K562 (cell line): Measurements from ENCODE around the gene RABGAP1L. TPM values are rescaled to one million over a fixed set of nuclear protein-coding genes. Genes with fewer than 3 reads are reported as not detected.

Source experiments
- ATAC-seq: fragments of 200-7000 bp; cut with Tn5 transposase; 3 replicates; pipeline ENCODE4 v1.9.1; 2020; ENCODE audit warnings: moderate library complexity
- BruUV-seq: library from RNA; stranded (reverse); fragments of 400-500 nt; replicated peaks from 2 replicates; lab custom pipeline; 2021; lab: Mats Ljungman, UMichigan
- CTCF ChIA-PET: fragments of 300-600 bp; formaldehyde crosslinking; extraction: SDS; loops from one replicate; lab custom pipeline; 2021; ENCODE audit warnings: low intra/inter-chr PET ratio; lab: Yijun Ruan, JAX
- POLR2A ChIA-PET: fragments of 300-600, 350-650 bp; sonication (Branson Sonifier 250); formaldehyde crosslinking; extraction: SDS; loops from one replicate; lab custom pipeline; 2021; ENCODE audit warnings: antibody characterized with exemption, inconsistent platforms; lab: Yijun Ruan, JAX
- DNase-seq, 4 experiments: peaks; one replicate each; pipeline versions ENCODE4 v3.0.0 to v3.0.0-alpha.2; 2011 to 2018; ENCODE audit warnings: low spot score in 3 of 4, mixed read lengths in 3 of 4; ENCODE audit errors: extremely low read depth in 1 of 4
- FAIRE-seq: peaks from 2 replicates; lab custom pipeline; 2011; peaks lifted over from hg19 to GRCh38; lab: Jason Lieb, UNC
- H2AFZ ChIP-seq: 2 replicates; pipeline ENCODE4 v1.6.0; 2011; ENCODE audit warnings: low read depth, low read length, control low read depth, inconsistent platforms
- H3K27ac ChIP-seq: fragments of 200-600 bp; 3 replicates; pipeline ENCODE4 v1.8.0; 2011; ENCODE audit warnings: low read depth, mild to moderate bottlenecking, control low read depth, inconsistent platforms, low read length, moderate library complexity, mixed read lengths; ENCODE audit errors: extremely low read depth
- H3K27me3 ChIP-seq, 2 experiments: fragments of 300-600 bp in 1 of 2; 2 replicates in 1 of 2; 3 replicates in 1 of 2; pipeline versions ENCODE4 v1.6.0 to v1.8.0; 2011; ENCODE audit warnings: inconsistent platforms in 2 of 2, low read length in 2 of 2, mild to moderate bottlenecking in 1 of 2, mixed read lengths in 1 of 2, moderate library complexity in 1 of 2; ENCODE audit not compliant: control insufficient read depth in 2 of 2, insufficient read depth in 2 of 2
- H3K36me3 ChIP-seq: fragments of 300-600 bp; 3 replicates; pipeline ENCODE4 v1.8.0; 2011; ENCODE audit warnings: mild to moderate bottlenecking, low read length, inconsistent platforms; ENCODE audit not compliant: control insufficient read depth, insufficient read depth
- H3K4me1 ChIP-seq, 2 experiments: fragments of 200-600 bp in 1 of 2; replicated peaks in 1 of 2; 2 replicates in 1 of 2; 3 replicates in 1 of 2; pipeline versions ENCODE4 v1.5.1 to v1.8.0; 2011; ENCODE audit warnings: inconsistent platforms in 2 of 2, low read length in 2 of 2, mild to moderate bottlenecking in 1 of 2, mixed read lengths in 1 of 2, moderate library complexity in 1 of 2; ENCODE audit not compliant: control insufficient read depth in 2 of 2, insufficient read depth in 2 of 2
- H3K4me2 ChIP-seq: 2 replicates; pipeline ENCODE4 v1.6.1; 2011; ENCODE audit warnings: low read length, control low read depth, inconsistent platforms, mixed read lengths; ENCODE audit not compliant: insufficient read depth
- H3K4me3 ChIP-seq: fragments of 200-600 bp; sonication (generic), shearing (Covaris generic); 2 replicates; pipeline ENCODE4 v1.5.1; 2016; ENCODE audit warnings: control low read depth, inconsistent platforms
- H3K79me2 ChIP-seq: fragments of 200-600 bp; 3 replicates; pipeline ENCODE4 v1.8.0; 2011; ENCODE audit warnings: low read length, inconsistent platforms; ENCODE audit not compliant: control insufficient read depth, insufficient read depth
- H3K9ac ChIP-seq, 2 experiments: 2 replicates each; pipeline versions ENCODE4 v1.6.0 to v1.6.1; 2011; ENCODE audit warnings: low read depth in 2 of 2, low read length in 2 of 2, control low read depth in 1 of 2, inconsistent platforms in 1 of 2, mild to moderate bottlenecking in 1 of 2, mixed read lengths in 1 of 2; ENCODE audit not compliant: insufficient read depth in 1 of 2
- H3K9me1 ChIP-seq: one replicate; pipeline ENCODE4 v1.6.0; 2011; ENCODE audit warnings: inconsistent platforms, mild to moderate bottlenecking, low read length, moderate library complexity; ENCODE audit not compliant: control insufficient read depth, insufficient read depth
- H3K9me3 ChIP-seq: replicated peaks from 2 replicates; pipeline ENCODE4 v1.5.1; 2011; ENCODE audit warnings: low read depth, low read length, inconsistent platforms; ENCODE audit not compliant: control insufficient read depth, insufficient read depth
- H4K20me1 ChIP-seq: replicated peaks from 2 replicates; pipeline ENCODE4 v1.6.1; 2011; ENCODE audit warnings: low read length, inconsistent platforms, mixed read lengths; ENCODE audit not compliant: control insufficient read depth, insufficient read depth
- BCL6 ChIP-seq: fragments of 250-450 bp; sonication (Bioruptor Pico); IDR thresholded peaks from 2 replicates; pipeline ENCODE4 v1.4.0; 2020
- FOXP4 ChIP-seq: sonication (generic); formaldehyde crosslinking; IDR thresholded peaks from 2 replicates; pipeline ENCODE4 v1.8.0; 2022; ENCODE audit warnings: mild to moderate bottlenecking, missing genetic modification reagents, borderline replicate concordance
- GTF2B ChIP-seq: IDR thresholded peaks from 2 replicates; pipeline ENCODE4 v1.6.1; 2011; ENCODE audit not compliant: insufficient read length; ENCODE audit errors: extremely low read depth
- HEY1 ChIP-seq: fragments of 250-450 bp; sonication (Bioruptor Pico); IDR thresholded peaks from 2 replicates; pipeline ENCODE4 v1.5.0; 2020; ENCODE audit warnings: mild to moderate bottlenecking, moderate library complexity, borderline replicate concordance
- HSF4 ChIP-seq: fragments of 250-450 bp; sonication (Bioruptor Pico); IDR thresholded peaks from 2 replicates; pipeline ENCODE4 v2.1.2; 2022; ENCODE audit warnings: mild to moderate bottlenecking, moderate library complexity, borderline replicate concordance
- MTA2 ChIP-seq: fragments of 450-650 bp; IDR thresholded peaks from 2 replicates; pipeline ENCODE4 v1.6.1; 2016; ENCODE audit warnings: low read depth
- NR3C1 ChIP-seq: sonication (generic); formaldehyde crosslinking; IDR thresholded peaks from 2 replicates; pipeline ENCODE4 v1.8.1; 2022; ENCODE audit warnings: missing genetic modification reagents
- SMAD2 ChIP-seq: fragments of 150-350 bp; IDR thresholded peaks from 2 replicates; pipeline ENCODE4 v1.6.1; 2014; ENCODE audit warnings: low read depth, mild to moderate bottlenecking, low read length
- ZNF311 ChIP-seq: fragments of 250-450 bp; sonication (Bioruptor Pico); IDR thresholded peaks from 2 replicates; pipeline ENCODE4 v1.4.0; 2020; ENCODE audit warnings: mild to moderate bottlenecking, moderate library complexity
- ZNF77 ChIP-seq: fragments of 250-450 bp; sonication (Bioruptor Pico); IDR thresholded peaks from 2 replicates; pipeline ENCODE4 v1.5.0; 2020
- WGBS: fragments of 100-300 bp; shearing (Covaris generic); methylation state at CpG from one replicate; pipeline ENCODE4 v1.1.6; 2016; ENCODE audit warnings: low coverage, mixed read lengths; ENCODE audit not compliant: insufficient coverage; ENCODE audit errors: missing lambda C conversion rate; 5-methylcytosine and 5-hydroxymethylcytosine counted together
- in situ Hi-C: fragments of 300-500 bp; cut with MboI; formaldehyde crosslinking; loops from 4 replicates; pipeline ENCODE4 v1.15.0; 2018; ENCODE audit warnings: inconsistent platforms, mixed read lengths
- intact Hi-C: fragments of 100-400 bp; cut with micrococcal nuclease; formaldehyde crosslinking; loops from 2 replicates; pipeline ENCODE4 v1.14.2; 2022
- polyA plus RNA-seq, 8 experiments: library from polyadenylated mRNA; depleted of rRNA in 4 of 8; stranded (reverse) in 5 of 8; unstranded in 3 of 8; fragments of >200 nt; fragmentation: Nextera tagmentation in 2 of 8; fragmentation: Illumina TruSeq in 1 of 8; extraction: Ambion mirVana in 2 of 8; extraction: Trizol in 1 of 8; gene quantifications; 2 replicates each; pipeline versions ENCODE4 v1.2.1 to v1.2.3, GENCODE V29; 2011 to 2014; ENCODE audit warnings: inconsistent platforms in 1 of 8, missing spikeins in 1 of 8
- total RNA-seq, 7 experiments: library from RNA; depleted of rRNA in 6 of 7; stranded (reverse); fragments of >200 nt in 6 of 7; fragmentation: Illumina TruSeq in 2 of 7; extraction: Trizol in 2 of 7; gene quantifications; 2 replicates each; pipeline versions ENCODE4 v1.2.1 to v1.2.3, GENCODE V29; 2011 to 2021; ENCODE audit warnings: low replicate concordance in 1 of 7
- TF ChIP-seq, protein P1 (sequence below): fragments of 450-650 bp; conservative IDR thresholded peaks from 2 replicates; pipeline ENCODE4 v1.6.1; 2016; ENCODE audit warnings: missing genetic modification characterization, low read depth, mild to moderate bottlenecking, missing compliant biosample characterization, moderate library complexity
- TF ChIP-seq, protein P2 (sequence below): fragments of 250-450 bp; sonication (Bioruptor Pico); IDR thresholded peaks from 2 replicates; pipeline ENCODE4 v1.9.0; 2021; ENCODE audit warnings: mild to moderate bottlenecking

The RABGAP1L gene
- total and polyA plus RNA-seq, 9 of the 15 experiments (the other 6 are each of a cell fraction or from before 2014, with no cell fraction given) = 16.5 to 44.9 (median 26.7) TPM

DNA sequence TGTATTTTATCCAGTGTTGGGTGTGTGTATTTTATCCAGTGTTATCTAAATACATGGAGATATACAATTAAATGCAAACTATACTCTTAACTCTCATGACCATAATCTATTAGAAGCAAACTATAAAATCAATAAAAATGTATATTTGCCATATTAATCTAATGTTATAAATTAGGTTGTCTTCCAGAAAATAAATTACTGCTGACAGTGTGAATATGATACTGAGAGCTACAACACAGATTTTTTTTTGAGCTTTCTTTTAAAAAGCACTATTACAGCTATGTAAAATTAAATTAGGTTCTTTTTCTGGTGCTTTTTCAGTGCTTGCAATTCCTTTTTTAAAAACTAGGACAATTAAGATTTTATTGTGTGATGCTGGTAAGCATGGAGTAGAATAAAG lies 269.4 kb downstream of the RABGAP1L start (continued):
- no peak for TF ChIP-seq HEY1 (CRISPR knock-in tag)
- no peak for TF ChIP-seq ZNF77 (CRISPR knock-in tag)
- TF ChIP-seq, protein P1, sequence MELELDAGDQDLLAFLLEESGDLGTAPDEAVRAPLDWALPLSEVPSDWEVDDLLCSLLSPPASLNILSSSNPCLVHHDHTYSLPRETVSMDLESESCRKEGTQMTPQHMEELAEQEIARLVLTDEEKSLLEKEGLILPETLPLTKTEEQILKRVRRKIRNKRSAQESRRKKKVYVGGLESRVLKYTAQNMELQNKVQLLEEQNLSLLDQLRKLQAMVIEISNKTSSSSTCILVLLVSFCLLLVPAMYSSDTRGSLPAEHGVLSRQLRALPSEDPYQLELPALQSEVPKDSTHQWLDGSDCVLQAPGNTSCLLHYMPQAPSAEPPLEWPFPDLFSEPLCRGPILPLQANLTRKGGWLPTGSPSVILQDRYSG = no peak
- TF ChIP-seq SMAD2 = no peak
- TF ChIP-seq MTA2 = no peak
- TF ChIP-seq ZNF311 (CRISPR knock-in tag) = no peak
- TF ChIP-seq BCL6 = no peak
- TF ChIP-seq, all 486 proteins: peak for 4

DNA sequence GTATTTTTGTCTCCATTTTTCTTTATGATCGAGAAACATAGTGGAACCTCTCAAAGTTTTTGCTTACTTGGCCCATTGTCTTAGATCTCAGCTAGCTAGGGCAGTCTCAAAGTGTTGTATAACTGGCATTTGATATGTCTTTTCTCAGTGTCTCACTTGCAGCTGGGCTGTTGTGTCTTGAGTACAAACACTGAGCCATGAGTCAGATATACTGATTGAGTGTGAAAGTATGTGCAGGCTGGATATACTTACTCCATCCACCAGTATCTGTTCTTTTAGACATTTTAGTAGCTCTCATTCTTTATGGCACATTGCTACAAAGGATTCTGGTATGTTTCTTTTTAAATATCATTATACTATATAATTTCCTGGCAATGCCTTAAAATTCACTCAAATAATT lies 274.1 kb downstream of the RABGAP1L start:
- H3K9me1 ChIP-seq = no peaks in the 10 kb centered on the region
- H3K79me2 ChIP-seq = no peaks in the 10 kb centered on the region
- no peaks in the 10 kb centered on the region for H3K9me3 ChIP-seq
- in situ Hi-C loops (no loop called here), intact Hi-C loops (no loop called here)
- BruUV-seq = no TSS peak
- DNase-seq = no peak
- no peak for ATAC-seq
- H3K27ac ChIP-seq = no peak overlapping the region
- WGBS = 7% methylated on average over 1 of the region's 1 CpG
- FAIRE-seq = no peak
- H3K27me3 ChIP-seq = no peaks in the 10 kb centered on the region
- no peaks in the 10 kb centered on the region for H3K4me1 ChIP-seq
- H3K4me2 ChIP-seq = no peak overlapping the region
- no peaks in the 10 kb centered on the region for H4K20me1 ChIP-seq
- no peak overlapping the region for H3K4me3 ChIP-seq
- H3K9ac ChIP-seq = no peak overlapping the region
- CTCF ChIA-PET = no interaction called here
- H3K36me3 ChIP-seq = no peaks in the 10 kb centered on the region
- POLR2A ChIA-PET = interaction anchor here (0.7 kb wide), 1 partner anchor 156 kb away, joined by 3 read pairs; no protein-coding TSS in a partner anchor
- H2AFZ ChIP-seq = no peak overlapping the region
- no peak for TF ChIP-seq GTF2B
- TF ChIP-seq NR3C1 (CRISPR knock-in tag) = no peak
- TF ChIP-seq FOXP4 (CRISPR knock-in tag) = no peak
- no peak for TF ChIP-seq HSF4 (CRISPR knock-in tag)
- TF ChIP-seq, protein P2, sequence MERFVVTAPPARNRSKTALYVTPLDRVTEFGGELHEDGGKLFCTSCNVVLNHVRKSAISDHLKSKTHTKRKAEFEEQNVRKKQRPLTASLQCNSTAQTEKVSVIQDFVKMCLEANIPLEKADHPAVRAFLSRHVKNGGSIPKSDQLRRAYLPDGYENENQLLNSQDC (CRISPR knock-in tag) = no peak
